ENCODE data around the gene MAN1C1.

- TF ChIP-seq POLR2AphosphoS5 (IDR thresholded peaks at IDR 0.05; ENCODE audit: low read depth, low read length) = no peak
- no peak for TF ChIP-seq CEBPB (IDR thresholded peaks at IDR 0.05; ENCODE audit: low read depth)
- TF ChIP-seq ATF3 (IDR thresholded peaks at IDR 0.05) = no peak
- TF ChIP-seq EGR1 (IDR thresholded peaks at IDR 0.05; ENCODE audit: low read depth) = no peak
- TF ChIP-seq EZH2 (IDR thresholded peaks at IDR 0.05) = no peak
- TF ChIP-seq POLR2A (IDR thresholded peaks at IDR 0.05; ENCODE audit: borderline replicate concordance, extremely low read depth, insufficient read depth, insufficient read length) = no peak
- no peak for TF ChIP-seq CTCF (IDR thresholded peaks at IDR 0.05 in 2 of 3, conservative IDR thresholded peaks at IDR 0.05 in 1 of 3; ENCODE audit: borderline replicate concordance in 1 of 3, insufficient read depth in 1 of 3, low read depth in 2 of 3, low read length in 2 of 3)
- no peak for TF ChIP-seq MAX (IDR thresholded peaks at IDR 0.05)
- no peak for TF ChIP-seq SRF (IDR thresholded peaks at IDR 0.05; ENCODE audit: low read depth)
- no peak for TF ChIP-seq ZBTB33 (IDR thresholded peaks at IDR 0.05; ENCODE audit: extremely low read depth, insufficient replicate concordance, low read length)
- TF ChIP-seq SIN3A (IDR thresholded peaks at IDR 0.05; ENCODE audit: low read depth) = no peak
Observed at GRCh38 chr1:25757846-25758185, 141.2 kb downstream of the MAN1C1 start.

All from HCT116 (cell line).